GM23338 (cell line): Measurements from ENCODE around the gene TEKT3. TPM values are rescaled to one million over a fixed set of nuclear protein-coding genes. Genes with fewer than 3 reads are reported as not detected.

Experiments
- ATAC-seq: fragments of 200-7000 bp; cut with Tn5 transposase; 3 replicates; pipeline ENCODE4 v1.9.1; 2020
- DNase-seq: peaks from one replicate; pipeline ENCODE4 v3.0.0-alpha.2; 2015; ENCODE audit warnings: low spot score
- H2AFZ ChIP-seq: fragments of 200-600 bp; sonication (generic); 2 replicates; pipeline ENCODE4 v1.8.0; 2016; ENCODE audit warnings: antibody characterized with exemption, mild to moderate bottlenecking, moderate library complexity
- H3F3A ChIP-seq: fragments of 200-600 bp; sonication (generic); replicated peaks from 2 replicates; pipeline ENCODE4 v1.8.0; 2017; ENCODE audit warnings: antibody characterized with exemption, mixed run types, low read depth
- H3K27ac ChIP-seq: fragments of 200-600 bp; sonication (generic); 2 replicates; pipeline ENCODE4 v1.6.1; 2016; ENCODE audit warnings: low read depth
- H3K27me3 ChIP-seq: fragments of 200-600 bp; sonication (generic); 2 replicates; pipeline ENCODE4 v1.8.0; 2016; ENCODE audit warnings: mild to moderate bottlenecking, mixed run types, moderate library complexity; ENCODE audit not compliant: insufficient read depth
- H3K36me3 ChIP-seq: fragments of 200-600 bp; sonication (generic); 2 replicates; pipeline ENCODE4 v1.8.0; 2016; ENCODE audit warnings: mild to moderate bottlenecking; ENCODE audit not compliant: insufficient read depth
- H3K4me1 ChIP-seq: fragments of 200-600 bp; sonication (generic); 2 replicates; pipeline ENCODE4 v1.8.0; 2016; ENCODE audit warnings: mild to moderate bottlenecking, moderate library complexity; ENCODE audit not compliant: insufficient read depth
- H3K4me2 ChIP-seq: fragments of 200-600 bp; sonication (generic); 2 replicates; pipeline ENCODE4 v1.7.1; 2017; ENCODE audit warnings: mixed run types
- H3K4me3 ChIP-seq: fragments of 200-600 bp; sonication (generic); 2 replicates; pipeline ENCODE4 v1.6.1; 2016; ENCODE audit warnings: mixed run types
- H3K79me2 ChIP-seq: fragments of 200-600 bp; sonication (generic); replicated peaks from 2 replicates; pipeline ENCODE4 v1.8.0; 2017; ENCODE audit warnings: mild to moderate bottlenecking; ENCODE audit not compliant: insufficient read depth
- H3K9me2 ChIP-seq: fragments of 200-600 bp; sonication (generic); 2 replicates; pipeline ENCODE4 v1.8.0; 2017; ENCODE audit not compliant: insufficient read depth
- H4K20me1 ChIP-seq: fragments of 200-600 bp; sonication (generic); replicated peaks from 2 replicates; pipeline ENCODE4 v1.8.0; 2017; ENCODE audit warnings: mild to moderate bottlenecking; ENCODE audit not compliant: insufficient read depth
- H3K27ac Mint-ChIP-seq: 2 replicates; pipeline ENCODE4 v1.8.0; 2020; ENCODE audit warnings: inconsistent platforms, mild to moderate bottlenecking, moderate library complexity, mixed read lengths
- H3K27me3 Mint-ChIP-seq: 3 replicates; pipeline ENCODE4 v1.8.0; 2022; ENCODE audit warnings: low read depth, mild to moderate bottlenecking, moderate library complexity, mixed read lengths, inconsistent platforms; ENCODE audit not compliant: insufficient read depth, poor library complexity
- H3K36me3 Mint-ChIP-seq: 3 replicates; pipeline ENCODE4 v1.8.0; 2021; ENCODE audit warnings: low read depth, mild to moderate bottlenecking, inconsistent platforms, moderate library complexity, mixed read lengths
- H3K4me1 Mint-ChIP-seq: 3 replicates; pipeline ENCODE4 v1.8.0; 2020; ENCODE audit warnings: mild to moderate bottlenecking, inconsistent platforms, mixed read lengths
- H3K4me3 Mint-ChIP-seq: 3 replicates; pipeline ENCODE4 v1.8.0; 2021; ENCODE audit warnings: moderate library complexity, mild to moderate bottlenecking, inconsistent platforms, mixed read lengths
- H3K9me3 Mint-ChIP-seq: 3 replicates; pipeline ENCODE4 v1.8.0; 2020; ENCODE audit warnings: moderate library complexity, mild to moderate bottlenecking, inconsistent platforms, mixed read lengths
- CREB1 ChIP-seq: fragments of 250-450 bp; sonication (Bioruptor Pico); IDR thresholded peaks from 2 replicates; pipeline ENCODE4 v1.5.0; 2020; ENCODE audit warnings: low read depth, mild to moderate bottlenecking, moderate library complexity
- EZH2 ChIP-seq: fragments of 200-600 bp; sonication (generic); IDR thresholded peaks from one replicate; pipeline ENCODE4 v1.8.0; 2017; ENCODE audit warnings: antibody characterized with exemption, mild to moderate bottlenecking, low read depth; ENCODE audit not compliant: unreplicated experiment
- EZH2phosphoT487 ChIP-seq: fragments of 200-600 bp; sonication (generic); IDR thresholded peaks from one replicate; pipeline ENCODE4 v1.8.1; 2018; ENCODE audit warnings: antibody characterized with exemption; ENCODE audit not compliant: unreplicated experiment
- JUNB ChIP-seq: IDR thresholded peaks from one replicate; pipeline ENCODE4 v1.6.1; 2016; ENCODE audit warnings: antibody characterized with exemption; ENCODE audit not compliant: unreplicated experiment
- NANOG ChIP-seq: IDR thresholded peaks from 2 replicates; pipeline ENCODE4 v1.6.1; 2016; ENCODE audit warnings: antibody characterized with exemption, borderline replicate concordance
- POLR2AphosphoS5 ChIP-seq: IDR thresholded peaks from 2 replicates; pipeline ENCODE4 v1.6.1; 2016; ENCODE audit warnings: antibody characterized with exemption, low read depth
- STAT1 ChIP-seq: IDR thresholded peaks from one replicate; pipeline ENCODE4 v1.6.1; 2016; ENCODE audit warnings: antibody characterized with exemption; ENCODE audit not compliant: unreplicated experiment
- ZNF114 ChIP-seq: fragments of 250-450 bp; sonication (Bioruptor Pico); IDR thresholded peaks from 2 replicates; pipeline ENCODE4 v1.5.0; 2020; ENCODE audit warnings: mild to moderate bottlenecking, moderate library complexity
- ZNF331 ChIP-seq: fragments of 250-450 bp; sonication (Bioruptor Pico); IDR thresholded peaks from 2 replicates; pipeline ENCODE4 v1.5.0; 2020; ENCODE audit warnings: low read depth, mild to moderate bottlenecking, moderate library complexity
- polyA plus RNA-seq: library from polyadenylated mRNA; unstranded; fragments of >200 nt; fragmentation: Nextera tagmentation; extraction: Ambion mirVana; gene quantifications from 2 replicates; pipeline ENCODE4 v1.2.1, GENCODE V29; 2016
- total RNA-seq: library from RNA; depleted of rRNA; stranded (reverse); fragments of >200 nt; shearing (Covaris generic); gene quantifications from 2 replicates; pipeline ENCODE4 v1.2.3, GENCODE V29; 2014
- TF ChIP-seq, protein P1 (sequence below): fragments of 250-450 bp; sonication (Bioruptor Pico); IDR thresholded peaks from 2 replicates; pipeline ENCODE4 v1.5.0; 2020; ENCODE audit warnings: mild to moderate bottlenecking, moderate library complexity
- TF ChIP-seq, protein P2 (sequence below): IDR thresholded peaks from 2 replicates; pipeline ENCODE4 v1.6.1; 2016; ENCODE audit warnings: antibody characterized with exemption
- TF ChIP-seq, protein P3 (sequence below), 2 experiments: fragments of 200-600 bp in 1 of 2; sonication (generic) in 1 of 2; conservative IDR thresholded peaks; 2 replicates each; pipeline versions ENCODE4 v1.5.1 to v1.6.1; 2016 to 2017; ENCODE audit warnings: antibody characterized with exemption in 2 of 2, low read depth in 2 of 2, mild to moderate bottlenecking in 2 of 2, moderate library complexity in 1 of 2
- TF ChIP-seq, protein P4 (sequence below): IDR thresholded peaks from one replicate; pipeline ENCODE4 v1.6.1; 2018; ENCODE audit warnings: antibody characterized with exemption; ENCODE audit not compliant: unreplicated experiment

TEKT3 gene
- total and polyA plus RNA-seq, 2 experiments from 2014 or later: 1.6 to 2.0 TPM

DNA sequence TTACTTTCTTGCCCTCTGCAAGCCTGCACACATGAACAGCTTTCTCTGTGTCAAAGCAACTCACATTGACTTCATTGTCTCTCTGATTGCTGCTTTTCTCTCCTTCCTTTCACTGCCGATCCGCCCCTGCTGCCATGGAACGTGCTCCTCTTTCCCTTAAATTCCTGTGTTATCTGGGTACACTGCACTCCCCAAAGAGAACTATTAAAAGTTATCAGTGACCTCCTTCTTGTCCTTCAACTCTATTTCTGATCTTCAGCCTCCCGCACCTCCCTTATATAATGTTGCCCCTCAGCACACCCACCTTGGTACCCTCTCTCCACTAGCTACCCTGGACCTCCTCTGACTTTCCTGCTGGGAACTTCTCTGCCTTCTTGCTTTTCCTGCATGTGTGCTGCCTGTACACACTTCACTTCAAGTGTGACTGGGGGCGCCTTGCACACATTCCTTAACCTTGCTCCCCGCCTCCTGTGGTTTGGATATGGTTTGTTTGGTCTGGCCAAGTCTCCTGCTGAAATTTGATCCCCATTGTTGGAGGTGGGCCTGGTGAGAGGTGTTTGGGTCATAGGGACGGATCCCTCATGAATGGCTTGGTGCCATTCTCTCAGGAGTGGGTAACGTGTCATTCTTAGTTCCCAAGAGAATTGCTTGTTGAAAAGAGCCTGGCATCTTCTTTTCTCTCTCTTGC lies 49.6 kb downstream of the TEKT3 start:
- Mint-ChIP-seq H3K4me3 (no peak overlapping the region), H3K27ac (no peak overlapping the region), H3K27me3 (peaks cover 7% of the 10 kb centered on the region), H3K36me3 (no peaks in the 10 kb centered on the region), H3K4me1 (peaks cover 9% of the 10 kb centered on the region; the same call in 2 of the 3 replicates), H3K9me3 (no peaks in the 10 kb centered on the region; the same call in 1 of the 3 replicates)
- Histone ChIP-seq H4K20me1 (no peaks in the 10 kb centered on the region), H3K4me2 (no peak overlapping the region), H3K36me3 (no peaks in the 10 kb centered on the region), H3K27me3 (no peaks in the 10 kb centered on the region), H3K79me2 (no peaks in the 10 kb centered on the region), H3K27ac (no peak overlapping the region), H3K9me2 (peaks cover 10% of the 10 kb centered on the region), H2AFZ (peak overlapping the region; percentile 9; the same call in 1 of the 2 replicates), H3K4me3 (no peak overlapping the region), H3K4me1 (no peaks in the 10 kb centered on the region), H3F3A (no peaks in the 10 kb centered on the region)
- TF ChIP-seq NANOG (no peak), EZH2 (no peak), ZNF331 (no peak), EZH2phosphoT487 (no peak), CREB1 (CRISPR knock-in tag) (no peak), JUNB (no peak), POLR2AphosphoS5 (no peak), ZNF114 (CRISPR knock-in tag) (no peak), STAT1 (no peak)
- TF ChIP-seq, protein P1, sequence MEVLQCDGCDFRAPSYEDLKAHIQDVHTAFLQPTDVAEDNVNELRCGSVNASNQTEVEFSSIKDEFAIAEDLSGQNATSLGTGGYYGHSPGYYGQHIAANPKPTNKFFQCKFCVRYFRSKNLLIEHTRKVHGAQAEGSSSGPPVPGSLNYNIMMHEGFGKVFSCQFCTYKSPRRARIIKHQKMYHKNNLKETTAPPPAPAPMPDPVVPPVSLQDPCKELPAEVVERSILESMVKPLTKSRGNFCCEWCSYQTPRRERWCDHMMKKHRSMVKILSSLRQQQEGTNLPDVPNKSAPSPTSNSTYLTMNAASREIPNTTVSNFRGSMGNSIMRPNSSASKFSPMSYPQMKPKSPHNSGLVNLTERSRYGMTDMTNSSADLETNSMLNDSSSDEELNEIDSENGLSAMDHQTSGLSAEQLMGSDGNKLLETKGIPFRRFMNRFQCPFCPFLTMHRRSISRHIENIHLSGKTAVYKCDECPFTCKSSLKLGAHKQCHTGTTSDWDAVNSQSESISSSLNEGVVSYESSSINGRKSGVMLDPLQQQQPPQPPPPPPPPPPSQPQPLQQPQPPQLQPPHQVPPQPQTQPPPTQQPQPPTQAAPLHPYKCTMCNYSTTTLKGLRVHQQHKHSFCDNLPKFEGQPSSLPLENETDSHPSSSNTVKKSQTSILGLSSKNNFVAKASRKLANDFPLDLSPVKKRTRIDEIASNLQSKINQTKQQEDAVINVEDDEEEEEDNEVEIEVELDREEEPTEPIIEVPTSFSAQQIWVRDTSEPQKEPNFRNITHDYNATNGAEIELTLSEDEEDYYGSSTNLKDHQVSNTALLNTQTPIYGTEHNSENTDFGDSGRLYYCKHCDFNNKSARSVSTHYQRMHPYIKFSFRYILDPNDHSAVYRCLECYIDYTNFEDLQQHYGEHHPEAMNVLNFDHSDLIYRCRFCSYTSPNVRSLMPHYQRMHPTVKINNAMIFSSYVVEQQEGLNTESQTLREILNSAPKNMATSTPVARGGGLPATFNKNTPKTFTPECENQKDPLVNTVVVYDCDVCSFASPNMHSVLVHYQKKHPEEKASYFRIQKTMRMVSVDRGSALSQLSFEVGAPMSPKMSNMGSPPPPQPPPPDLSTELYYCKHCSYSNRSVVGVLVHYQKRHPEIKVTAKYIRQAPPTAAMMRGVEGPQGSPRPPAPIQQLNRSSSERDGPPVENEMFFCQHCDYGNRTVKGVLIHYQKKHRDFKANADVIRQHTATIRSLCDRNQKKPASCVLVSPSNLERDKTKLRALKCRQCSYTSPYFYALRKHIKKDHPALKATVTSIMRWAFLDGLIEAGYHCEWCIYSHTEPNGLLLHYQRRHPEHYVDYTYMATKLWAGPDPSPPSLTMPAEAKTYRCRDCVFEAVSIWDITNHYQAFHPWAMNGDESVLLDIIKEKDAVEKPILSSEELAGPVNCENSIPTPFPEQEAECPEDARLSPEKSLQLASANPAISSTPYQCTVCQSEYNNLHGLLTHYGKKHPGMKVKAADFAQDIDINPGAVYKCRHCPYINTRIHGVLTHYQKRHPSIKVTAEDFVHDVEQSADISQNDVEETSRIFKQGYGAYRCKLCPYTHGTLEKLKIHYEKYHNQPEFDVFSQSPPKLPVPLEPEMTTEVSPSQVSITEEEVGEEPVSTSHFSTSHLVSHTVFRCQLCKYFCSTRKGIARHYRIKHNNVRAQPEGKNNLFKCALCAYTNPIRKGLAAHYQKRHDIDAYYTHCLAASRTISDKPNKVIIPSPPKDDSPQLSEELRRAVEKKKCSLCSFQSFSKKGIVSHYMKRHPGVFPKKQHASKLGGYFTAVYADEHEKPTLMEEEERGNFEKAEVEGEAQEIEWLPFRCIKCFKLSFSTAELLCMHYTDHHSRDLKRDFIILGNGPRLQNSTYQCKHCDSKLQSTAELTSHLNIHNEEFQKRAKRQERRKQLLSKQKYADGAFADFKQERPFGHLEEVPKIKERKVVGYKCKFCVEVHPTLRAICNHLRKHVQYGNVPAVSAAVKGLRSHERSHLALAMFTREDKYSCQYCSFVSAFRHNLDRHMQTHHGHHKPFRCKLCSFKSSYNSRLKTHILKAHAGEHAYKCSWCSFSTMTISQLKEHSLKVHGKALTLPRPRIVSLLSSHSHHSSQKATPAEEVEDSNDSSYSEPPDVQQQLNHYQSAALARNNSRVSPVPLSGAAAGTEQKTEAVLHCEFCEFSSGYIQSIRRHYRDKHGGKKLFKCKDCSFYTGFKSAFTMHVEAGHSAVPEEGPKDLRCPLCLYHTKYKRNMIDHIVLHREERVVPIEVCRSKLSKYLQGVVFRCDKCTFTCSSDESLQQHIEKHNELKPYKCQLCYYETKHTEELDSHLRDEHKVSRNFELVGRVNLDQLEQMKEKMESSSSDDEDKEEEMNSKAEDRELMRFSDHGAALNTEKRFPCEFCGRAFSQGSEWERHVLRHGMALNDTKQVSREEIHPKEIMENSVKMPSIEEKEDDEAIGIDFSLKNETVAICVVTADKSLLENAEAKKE: no peak
- TF ChIP-seq, protein P2, sequence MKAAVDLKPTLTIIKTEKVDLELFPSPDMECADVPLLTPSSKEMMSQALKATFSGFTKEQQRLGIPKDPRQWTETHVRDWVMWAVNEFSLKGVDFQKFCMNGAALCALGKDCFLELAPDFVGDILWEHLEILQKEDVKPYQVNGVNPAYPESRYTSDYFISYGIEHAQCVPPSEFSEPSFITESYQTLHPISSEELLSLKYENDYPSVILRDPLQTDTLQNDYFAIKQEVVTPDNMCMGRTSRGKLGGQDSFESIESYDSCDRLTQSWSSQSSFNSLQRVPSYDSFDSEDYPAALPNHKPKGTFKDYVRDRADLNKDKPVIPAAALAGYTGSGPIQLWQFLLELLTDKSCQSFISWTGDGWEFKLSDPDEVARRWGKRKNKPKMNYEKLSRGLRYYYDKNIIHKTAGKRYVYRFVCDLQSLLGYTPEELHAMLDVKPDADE: no peak
- TF ChIP-seq, protein P3, sequence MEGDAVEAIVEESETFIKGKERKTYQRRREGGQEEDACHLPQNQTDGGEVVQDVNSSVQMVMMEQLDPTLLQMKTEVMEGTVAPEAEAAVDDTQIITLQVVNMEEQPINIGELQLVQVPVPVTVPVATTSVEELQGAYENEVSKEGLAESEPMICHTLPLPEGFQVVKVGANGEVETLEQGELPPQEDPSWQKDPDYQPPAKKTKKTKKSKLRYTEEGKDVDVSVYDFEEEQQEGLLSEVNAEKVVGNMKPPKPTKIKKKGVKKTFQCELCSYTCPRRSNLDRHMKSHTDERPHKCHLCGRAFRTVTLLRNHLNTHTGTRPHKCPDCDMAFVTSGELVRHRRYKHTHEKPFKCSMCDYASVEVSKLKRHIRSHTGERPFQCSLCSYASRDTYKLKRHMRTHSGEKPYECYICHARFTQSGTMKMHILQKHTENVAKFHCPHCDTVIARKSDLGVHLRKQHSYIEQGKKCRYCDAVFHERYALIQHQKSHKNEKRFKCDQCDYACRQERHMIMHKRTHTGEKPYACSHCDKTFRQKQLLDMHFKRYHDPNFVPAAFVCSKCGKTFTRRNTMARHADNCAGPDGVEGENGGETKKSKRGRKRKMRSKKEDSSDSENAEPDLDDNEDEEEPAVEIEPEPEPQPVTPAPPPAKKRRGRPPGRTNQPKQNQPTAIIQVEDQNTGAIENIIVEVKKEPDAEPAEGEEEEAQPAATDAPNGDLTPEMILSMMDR (conservative IDR thresholded peaks at IDR 0.05; ENCODE audit: low read depth in 2 of 2): no peak
- TF ChIP-seq, protein P4, sequence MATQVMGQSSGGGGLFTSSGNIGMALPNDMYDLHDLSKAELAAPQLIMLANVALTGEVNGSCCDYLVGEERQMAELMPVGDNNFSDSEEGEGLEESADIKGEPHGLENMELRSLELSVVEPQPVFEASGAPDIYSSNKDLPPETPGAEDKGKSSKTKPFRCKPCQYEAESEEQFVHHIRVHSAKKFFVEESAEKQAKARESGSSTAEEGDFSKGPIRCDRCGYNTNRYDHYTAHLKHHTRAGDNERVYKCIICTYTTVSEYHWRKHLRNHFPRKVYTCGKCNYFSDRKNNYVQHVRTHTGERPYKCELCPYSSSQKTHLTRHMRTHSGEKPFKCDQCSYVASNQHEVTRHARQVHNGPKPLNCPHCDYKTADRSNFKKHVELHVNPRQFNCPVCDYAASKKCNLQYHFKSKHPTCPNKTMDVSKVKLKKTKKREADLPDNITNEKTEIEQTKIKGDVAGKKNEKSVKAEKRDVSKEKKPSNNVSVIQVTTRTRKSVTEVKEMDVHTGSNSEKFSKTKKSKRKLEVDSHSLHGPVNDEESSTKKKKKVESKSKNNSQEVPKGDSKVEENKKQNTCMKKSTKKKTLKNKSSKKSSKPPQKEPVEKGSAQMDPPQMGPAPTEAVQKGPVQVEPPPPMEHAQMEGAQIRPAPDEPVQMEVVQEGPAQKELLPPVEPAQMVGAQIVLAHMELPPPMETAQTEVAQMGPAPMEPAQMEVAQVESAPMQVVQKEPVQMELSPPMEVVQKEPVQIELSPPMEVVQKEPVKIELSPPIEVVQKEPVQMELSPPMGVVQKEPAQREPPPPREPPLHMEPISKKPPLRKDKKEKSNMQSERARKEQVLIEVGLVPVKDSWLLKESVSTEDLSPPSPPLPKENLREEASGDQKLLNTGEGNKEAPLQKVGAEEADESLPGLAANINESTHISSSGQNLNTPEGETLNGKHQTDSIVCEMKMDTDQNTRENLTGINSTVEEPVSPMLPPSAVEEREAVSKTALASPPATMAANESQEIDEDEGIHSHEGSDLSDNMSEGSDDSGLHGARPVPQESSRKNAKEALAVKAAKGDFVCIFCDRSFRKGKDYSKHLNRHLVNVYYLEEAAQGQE: no peak
- DNase-seq (no peak), ATAC-seq (no peak)
